H1 (cell line): ENCODE results near the gene MOB3B. TPM values are rescaled to one million over a fixed set of nuclear protein-coding genes. Genes with fewer than 3 reads are reported as not detected.

Source experiments
- SP2 ChIP-seq: IDR thresholded peaks from 2 replicates; pipeline ENCODE4 v1.6.1; 2012; ENCODE audit warnings: mild to moderate bottlenecking, low read length, inconsistent platforms
- polyA plus RNA-seq, 7 experiments: library from polyadenylated mRNA; depleted of rRNA in 3 of 7; stranded (reverse) in 5 of 7; unstranded in 2 of 7; fragments of >200 nt in 5 of 7; fragments of 200-250 nt in 2 of 7; gene quantifications; 1 replicate in 5 of 7; 2 replicates in 1 of 7; 4 replicates in 1 of 7; pipeline versions ENCODE4 v1.2.1 to v1.2.3, GENCODE V29; 2011 to 2013; ENCODE audit warnings: missing spikeins in 2 of 7, mixed read lengths in 2 of 7
- total RNA-seq: library from RNA; stranded (reverse); fragmentation: NEBNext Ultra II Directional; extraction: Animal tissue kit (Norgen Biotek cat#: 25700); gene quantifications from 2 replicates; pipeline ENCODE4 v1.2.1, GENCODE V29; 2021

MOB3B gene
- total and polyA plus RNA-seq, 2 of the 8 experiments (the other 6 are each of a cell fraction or from before 2014, with no cell fraction given) = 12.7 to 16.1 TPM

DNA sequence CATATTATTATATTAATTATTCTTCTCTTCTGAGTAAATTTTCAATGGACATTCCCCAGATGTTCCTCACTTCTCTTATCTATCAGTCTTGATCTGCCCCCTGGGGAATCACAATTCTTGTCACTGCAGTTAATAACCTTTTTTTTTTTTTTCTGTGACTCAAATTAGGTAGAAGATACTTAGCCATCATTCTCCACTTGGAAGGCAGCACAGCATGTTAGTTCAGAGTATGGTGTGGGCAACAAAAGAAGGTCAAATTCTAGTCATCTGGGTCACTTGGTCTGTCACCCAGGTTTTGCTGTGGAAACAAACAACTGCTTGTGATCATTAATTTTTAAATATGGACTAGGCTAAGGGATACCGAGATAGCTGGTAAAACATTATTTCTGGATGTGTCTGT, 8.1 kb upstream of the MOB3B start (continued):
- TF ChIP-seq SP2 = no peak
